KMS-11 (cell line): ENCODE data around the gene ZC3HAV1.

Source experiments
- H2AFZ ChIP-seq: fragments of 200-600 bp; sonication (generic); 2 replicates; pipeline ENCODE4 v1.6.1; 2016; ENCODE audit warnings: antibody characterized with exemption, mixed run types, low read depth
- H3K27ac ChIP-seq: fragments of 200-600 bp; sonication (generic); 2 replicates; pipeline ENCODE4 v1.6.1; 2016; ENCODE audit warnings: mild to moderate bottlenecking, mixed run types
- H3K27me3 ChIP-seq: fragments of 200-600 bp; sonication (generic); 2 replicates; pipeline ENCODE4 v1.6.1; 2017; ENCODE audit warnings: mild to moderate bottlenecking, low read depth, mixed run types, moderate library complexity; ENCODE audit not compliant: insufficient read depth
- H3K36me3 ChIP-seq: fragments of 200-600 bp; sonication (generic); 2 replicates; pipeline ENCODE4 v1.6.1; 2017; ENCODE audit warnings: mild to moderate bottlenecking, mixed run types; ENCODE audit not compliant: insufficient read depth
- H3K4me1 ChIP-seq: fragments of 200-600 bp; sonication (generic); 2 replicates; pipeline ENCODE4 v1.6.1; 2016; ENCODE audit warnings: mild to moderate bottlenecking, low read depth, mixed run types; ENCODE audit not compliant: poor library complexity, severe bottlenecking
- H3K4me2 ChIP-seq: fragments of 200-600 bp; sonication (generic); 2 replicates; pipeline ENCODE4 v1.7.0; 2016; ENCODE audit warnings: mild to moderate bottlenecking, mixed run types
- H3K4me3 ChIP-seq: fragments of 200-600 bp; sonication (generic); IDR thresholded peaks from 2 replicates; pipeline ENCODE4 v1.6.1; 2017; ENCODE audit warnings: low read depth, low read length, mixed read lengths; ENCODE audit not compliant: insufficient read depth
- H3K79me2 ChIP-seq: fragments of 200-600 bp; sonication (generic); 2 replicates; pipeline ENCODE4 v1.6.1; 2016; ENCODE audit warnings: low read depth, mixed run types; ENCODE audit not compliant: insufficient read depth
- H3K9ac ChIP-seq: fragments of 200-600 bp; sonication (generic); 2 replicates; pipeline ENCODE4 v1.6.1; 2016; ENCODE audit warnings: mild to moderate bottlenecking, mixed run types
- H4K20me1 ChIP-seq: fragments of 200-600 bp; sonication (generic); 2 replicates; pipeline ENCODE4 v1.6.1; 2016; ENCODE audit warnings: mild to moderate bottlenecking, mixed run types; ENCODE audit not compliant: insufficient read depth
- CTCF ChIP-seq: fragments of 200-600 bp; sonication (generic); conservative IDR thresholded peaks from 2 replicates; pipeline ENCODE4 v1.6.1; 2017; ENCODE audit warnings: low read depth, mild to moderate bottlenecking, antibody characterized with exemption, low read length, moderate library complexity, mixed read lengths

The ZC3HAV1 gene

GRCh38 chr7:139114585-139114984 is 5.1 kb upstream of the ZC3HAV1 start:
- Histone ChIP-seq H3K27me3 (no peaks in the 10 kb centered on the region), H3K36me3 (no peaks in the 10 kb centered on the region), H3K79me2 (no peaks in the 10 kb centered on the region), H3K4me2 (no peak overlapping the region), H3K27ac (no peak overlapping the region), H3K4me1 (peaks cover 10% of the 10 kb centered on the region), H4K20me1 (no peaks in the 10 kb centered on the region), H3K9ac (no peak overlapping the region), H2AFZ (no peak overlapping the region), H3K4me3 (no peak overlapping the region)
- TF ChIP-seq CTCF = no peak

DNA sequence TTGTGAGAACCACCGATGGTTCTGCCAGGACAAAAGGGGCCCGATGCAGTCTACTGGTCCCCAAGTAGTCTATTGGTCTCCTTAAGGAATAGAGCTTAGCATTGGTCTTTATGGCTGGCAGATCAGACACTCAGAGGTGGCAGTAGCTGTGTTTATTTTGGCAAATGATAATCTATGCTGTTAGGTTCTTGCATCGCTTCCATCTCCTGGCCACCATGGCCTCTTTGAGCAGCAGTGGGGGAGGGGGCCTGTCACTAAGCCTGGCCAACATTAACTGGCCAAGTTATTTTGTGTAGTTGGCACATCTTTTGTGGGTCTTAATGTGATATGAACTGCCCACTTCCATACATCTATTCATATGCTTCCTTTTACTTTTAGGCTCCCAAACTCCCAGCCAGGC is 4.5 kb upstream of the ZC3HAV1 start:
- Histone ChIP-seq H2AFZ (no peak overlapping the region), H3K27me3 (no peaks in the 10 kb centered on the region), H4K20me1 (no peaks in the 10 kb centered on the region), H3K27ac (no peak overlapping the region), H3K9ac (no peak overlapping the region), H3K4me3 (no peak overlapping the region), H3K4me2 (no peak overlapping the region), H3K79me2 (peaks cover 3% of the 10 kb centered on the region; the same call in 1 of the 2 replicates), H3K36me3 (no peaks in the 10 kb centered on the region), H3K4me1 (peaks cover 10% of the 10 kb centered on the region)
- TF ChIP-seq CTCF = no peak

DNA sequence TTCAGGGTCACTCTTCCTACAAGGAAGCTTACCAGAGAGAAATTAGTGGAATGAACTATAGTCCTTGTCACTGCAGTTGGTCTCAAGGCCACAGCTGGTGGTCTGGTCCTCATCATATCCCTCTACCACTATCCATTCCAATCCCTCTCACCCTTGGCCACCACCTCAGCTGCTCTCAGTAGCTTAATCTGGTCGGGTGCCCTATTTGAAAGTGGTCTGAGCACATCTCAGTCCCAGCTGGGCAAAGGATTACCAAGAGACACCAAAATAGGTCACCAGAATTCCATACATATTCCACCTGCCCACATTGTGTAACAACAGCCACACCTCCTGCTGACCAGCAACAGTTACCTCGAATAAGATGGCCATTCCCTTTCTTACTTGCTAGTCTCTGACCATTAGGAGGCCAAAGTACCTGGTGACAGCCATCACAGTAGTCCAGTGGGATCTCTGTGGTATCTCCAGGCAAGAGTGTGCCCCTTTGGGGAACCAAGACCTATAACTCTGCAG is 3.3 kb upstream of the ZC3HAV1 start:
- no peak overlapping the region for H3K27ac ChIP-seq
- H3K36me3 ChIP-seq = no peaks in the 10 kb centered on the region
- H3K4me2 ChIP-seq = no peak overlapping the region
- peaks cover 14% of the 10 kb centered on the region for H3K4me1 ChIP-seq
- H2AFZ ChIP-seq = no peak overlapping the region
- H3K79me2 ChIP-seq = peaks cover 14% of the 10 kb centered on the region; the same call in 1 of the 2 replicates
- H3K4me3 ChIP-seq = no peak overlapping the region
- TF ChIP-seq CTCF = no peak
- H3K27me3 ChIP-seq = no peaks in the 10 kb centered on the region
- H3K9ac ChIP-seq = no peak overlapping the region
- no peaks in the 10 kb centered on the region for H4K20me1 ChIP-seq

DNA sequence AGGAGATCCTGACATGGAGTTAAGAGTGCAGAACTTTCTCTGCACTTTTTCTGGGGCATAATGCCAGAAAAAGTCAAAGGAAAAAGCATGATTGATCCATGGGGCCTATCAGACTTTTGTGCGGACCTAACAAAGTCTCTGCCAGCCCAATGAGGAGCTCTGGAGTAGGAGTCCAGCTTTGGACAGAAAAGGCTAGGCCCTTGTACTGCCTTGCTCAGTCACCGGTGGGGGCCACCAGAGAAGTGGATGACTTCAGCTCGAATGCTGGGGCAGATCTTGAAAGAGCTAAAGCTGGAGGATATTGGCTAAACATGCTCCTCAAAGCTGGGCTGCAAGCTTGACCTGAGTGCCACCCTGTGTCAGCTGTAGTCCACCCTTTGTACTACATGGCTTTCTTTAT is 2.8 kb upstream of the ZC3HAV1 start:
- no peak overlapping the region for H3K4me2 ChIP-seq
- no peak overlapping the region for H3K4me3 ChIP-seq
- H3K27me3 ChIP-seq = no peaks in the 10 kb centered on the region
- H3K27ac ChIP-seq = no peak overlapping the region
- no peak overlapping the region for H2AFZ ChIP-seq
- peaks cover 19% of the 10 kb centered on the region for H3K79me2 ChIP-seq
- peaks cover 19% of the 10 kb centered on the region for H3K4me1 ChIP-seq
- H4K20me1 ChIP-seq = no peaks in the 10 kb centered on the region
- no peak overlapping the region for H3K9ac ChIP-seq
- no peak for TF ChIP-seq CTCF
- no peaks in the 10 kb centered on the region for H3K36me3 ChIP-seq
